Smooth muscle cell (in vitro differentiated cells): ENCODE measurements around the gene SCNN1B. TPM values are rescaled to one million over a fixed set of nuclear protein-coding genes. Genes with fewer than 3 reads are reported as not detected.

Source experiments
- DNase-seq: peaks from one replicate; lab custom pipeline; 2025; ENCODE audit not compliant: unreplicated experiment; lab: John Stamatoyannopoulos, UW
- H2AFZ ChIP-seq: fragments of 200-600 bp; sonication (generic); 2 replicates; pipeline ENCODE4 v1.6.0; 2016; ENCODE audit warnings: antibody characterized with exemption, low read depth, mild to moderate bottlenecking
- H3F3A ChIP-seq: fragments of 200-600 bp; sonication (generic); 2 replicates; pipeline ENCODE4 v1.6.0; 2017; ENCODE audit warnings: antibody characterized with exemption, low read depth
- H3K27ac ChIP-seq: fragments of 200-600 bp; sonication (generic); 2 replicates; pipeline ENCODE4 v1.5.1; 2016; ENCODE audit warnings: low read depth, mild to moderate bottlenecking
- H3K27me3 ChIP-seq: fragments of 200-600 bp; sonication (generic); 2 replicates; pipeline ENCODE4 v1.6.1; 2016; ENCODE audit warnings: low read depth, mild to moderate bottlenecking
- H3K36me3 ChIP-seq: fragments of 200-600 bp; sonication (generic); 2 replicates; pipeline ENCODE4 v1.5.1; 2016; ENCODE audit warnings: low read depth
- H3K4me1 ChIP-seq: fragments of 200-600 bp; sonication (generic); 2 replicates; pipeline ENCODE4 v1.5.1; 2016; ENCODE audit warnings: low read depth
- H3K4me2 ChIP-seq: fragments of 200-600 bp; sonication (generic); 2 replicates; pipeline ENCODE4 v1.6.0; 2016; ENCODE audit warnings: mild to moderate bottlenecking
- H3K4me3 ChIP-seq: fragments of 200-600 bp; sonication (generic); 2 replicates; pipeline ENCODE4 v1.5.1; 2016; ENCODE audit warnings: mild to moderate bottlenecking
- H3K79me2 ChIP-seq: fragments of 200-600 bp; sonication (generic); 2 replicates; pipeline ENCODE4 v1.6.0; 2016; ENCODE audit warnings: low read depth, mild to moderate bottlenecking
- H3K9ac ChIP-seq: fragments of 200-600 bp; sonication (generic); 2 replicates; pipeline ENCODE4 v1.6.0; 2016; ENCODE audit warnings: low read depth
- H3K9me3 ChIP-seq: fragments of 200-600 bp; sonication (generic); replicated peaks from 2 replicates; pipeline ENCODE4 v1.5.1; 2016; ENCODE audit warnings: low read depth
- H4K20me1 ChIP-seq: fragments of 200-600 bp; sonication (generic); 2 replicates; pipeline ENCODE4 v1.6.0; 2016; ENCODE audit warnings: low read depth
- WGBS: methylation state at CpG from one replicate; pipeline ENCODE4 v1.1.7; 2016; ENCODE audit warnings: low lambda C conversion rate; 5-methylcytosine and 5-hydroxymethylcytosine counted together
- polyA plus RNA-seq: library from polyadenylated mRNA; unstranded; fragments of >200 nt; fragmentation: Nextera tagmentation; extraction: Ambion mirVana; gene quantifications from 2 replicates; pipeline ENCODE4 v1.2.1, GENCODE V29; 2016
- total RNA-seq: library from RNA; depleted of rRNA; stranded (reverse); fragments of >200 nt; gene quantifications from 2 replicates; pipeline ENCODE4 v1.2.3, GENCODE V29; 2014
- TF ChIP-seq, protein P1 (sequence below): fragments of 200-600 bp; sonication (generic); IDR thresholded peaks from 2 replicates; pipeline ENCODE4 v1.5.1; 2017; ENCODE audit warnings: borderline replicate concordance, mild to moderate bottlenecking, antibody characterized with exemption; ENCODE audit not compliant: insufficient read depth, poor library complexity, severe bottlenecking

SCNN1B gene
- total and polyA plus RNA-seq, 2 experiments from 2014 or later, result not detected

DNA sequence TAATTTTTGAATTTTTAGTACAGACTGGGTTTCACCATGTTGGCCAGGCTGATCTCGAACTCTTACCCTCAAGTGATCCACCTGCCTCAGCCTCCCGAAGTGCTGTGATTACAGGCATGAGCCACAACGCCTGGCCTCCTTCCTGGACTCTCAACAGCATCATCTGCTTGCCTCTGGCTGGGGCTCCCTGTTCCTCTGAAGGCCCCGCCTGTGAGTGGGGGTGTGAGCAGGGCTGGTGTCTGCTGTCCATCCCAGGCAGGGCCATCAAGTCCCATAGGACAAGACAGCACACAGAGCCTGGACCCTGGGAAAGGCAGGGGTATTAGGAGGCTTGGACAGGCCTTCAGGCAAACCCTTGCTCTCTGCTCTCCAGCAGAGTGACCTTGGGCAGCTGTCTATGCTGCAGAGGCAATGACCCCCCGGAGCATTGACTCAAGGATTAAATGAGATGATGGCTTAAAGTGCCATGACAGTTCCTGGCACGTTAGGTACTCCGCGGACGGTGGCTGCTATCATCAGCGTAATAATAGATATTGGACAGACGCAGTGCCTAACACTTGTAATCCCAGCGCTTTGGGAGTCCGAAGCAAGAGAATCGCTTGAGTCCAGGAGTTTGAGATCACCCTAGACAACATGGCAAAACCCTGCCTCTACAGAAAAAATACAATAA is 19.2 kb downstream of the SCNN1B start:
- Histone ChIP-seq H3K4me3 (no peak overlapping the region), H3K9ac (no peak overlapping the region), H4K20me1 (no peaks in the 10 kb centered on the region), H3F3A (no peaks in the 10 kb centered on the region), H3K4me1 (no peaks in the 10 kb centered on the region), H3K9me3 (no peaks in the 10 kb centered on the region), H3K4me2 (no peak overlapping the region), H3K36me3 (no peaks in the 10 kb centered on the region), H3K27ac (no peak overlapping the region), H3K79me2 (no peaks in the 10 kb centered on the region), H3K27me3 (no peaks in the 10 kb centered on the region), H2AFZ (no peak overlapping the region)
- DNase-seq, result no peak
- TF ChIP-seq, protein P1, sequence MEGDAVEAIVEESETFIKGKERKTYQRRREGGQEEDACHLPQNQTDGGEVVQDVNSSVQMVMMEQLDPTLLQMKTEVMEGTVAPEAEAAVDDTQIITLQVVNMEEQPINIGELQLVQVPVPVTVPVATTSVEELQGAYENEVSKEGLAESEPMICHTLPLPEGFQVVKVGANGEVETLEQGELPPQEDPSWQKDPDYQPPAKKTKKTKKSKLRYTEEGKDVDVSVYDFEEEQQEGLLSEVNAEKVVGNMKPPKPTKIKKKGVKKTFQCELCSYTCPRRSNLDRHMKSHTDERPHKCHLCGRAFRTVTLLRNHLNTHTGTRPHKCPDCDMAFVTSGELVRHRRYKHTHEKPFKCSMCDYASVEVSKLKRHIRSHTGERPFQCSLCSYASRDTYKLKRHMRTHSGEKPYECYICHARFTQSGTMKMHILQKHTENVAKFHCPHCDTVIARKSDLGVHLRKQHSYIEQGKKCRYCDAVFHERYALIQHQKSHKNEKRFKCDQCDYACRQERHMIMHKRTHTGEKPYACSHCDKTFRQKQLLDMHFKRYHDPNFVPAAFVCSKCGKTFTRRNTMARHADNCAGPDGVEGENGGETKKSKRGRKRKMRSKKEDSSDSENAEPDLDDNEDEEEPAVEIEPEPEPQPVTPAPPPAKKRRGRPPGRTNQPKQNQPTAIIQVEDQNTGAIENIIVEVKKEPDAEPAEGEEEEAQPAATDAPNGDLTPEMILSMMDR, result no peak
- WGBS, result 92% methylated on average over 14 of the region's 14 CpGs

DNA sequence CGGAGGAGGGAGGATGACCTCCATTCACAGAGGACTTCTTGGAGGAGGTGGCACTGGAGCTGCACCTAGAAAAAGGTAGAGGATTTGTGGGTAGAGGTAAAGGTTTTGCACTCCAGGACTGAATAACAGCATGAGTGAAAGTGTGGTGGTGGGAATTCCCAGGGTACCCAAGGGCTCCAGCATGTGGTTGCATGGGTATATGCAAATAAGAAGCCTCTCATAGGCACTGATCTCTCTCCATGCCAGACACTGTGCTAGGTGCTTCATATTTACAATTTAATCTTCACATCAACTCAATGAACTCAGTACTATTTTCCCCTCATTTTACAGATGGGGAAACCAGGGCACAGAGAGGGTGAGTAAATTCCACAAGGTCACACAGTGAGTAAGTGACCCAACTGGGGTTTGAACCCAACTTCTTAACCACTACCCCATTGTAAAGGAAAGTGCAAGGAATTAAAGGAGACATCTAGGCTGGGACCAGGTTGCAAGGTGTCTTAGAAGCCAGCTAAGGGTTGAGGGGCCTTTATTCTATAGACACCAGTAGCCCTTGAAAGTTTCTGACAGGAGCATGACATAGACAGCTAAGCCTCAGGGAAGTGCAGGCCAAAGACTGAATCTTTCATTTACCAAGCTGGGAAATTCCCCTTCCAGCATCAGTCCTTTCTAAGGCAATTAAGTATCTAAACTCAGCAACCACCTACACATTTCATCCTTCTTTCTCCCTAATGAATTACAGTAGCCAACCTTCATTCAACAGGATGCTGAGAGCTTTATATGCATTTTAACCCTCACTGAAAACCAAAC is 21.3 kb downstream of the SCNN1B start:
- Histone ChIP-seq H3K9me3 (no peaks in the 10 kb centered on the region), H3K9ac (no peak overlapping the region), H3K4me3 (no peak overlapping the region), H3K27ac (no peak overlapping the region), H3K27me3 (no peaks in the 10 kb centered on the region), H3K79me2 (no peaks in the 10 kb centered on the region), H4K20me1 (no peaks in the 10 kb centered on the region), H3K4me1 (no peaks in the 10 kb centered on the region), H3F3A (no peaks in the 10 kb centered on the region), H3K36me3 (no peaks in the 10 kb centered on the region), H3K4me2 (no peak overlapping the region), H2AFZ (no peak overlapping the region)
- DNase-seq, result no peak
- WGBS, result 87% methylated on average over 1 of the region's 1 CpG
- TF ChIP-seq, protein P1, result no peak

DNA sequence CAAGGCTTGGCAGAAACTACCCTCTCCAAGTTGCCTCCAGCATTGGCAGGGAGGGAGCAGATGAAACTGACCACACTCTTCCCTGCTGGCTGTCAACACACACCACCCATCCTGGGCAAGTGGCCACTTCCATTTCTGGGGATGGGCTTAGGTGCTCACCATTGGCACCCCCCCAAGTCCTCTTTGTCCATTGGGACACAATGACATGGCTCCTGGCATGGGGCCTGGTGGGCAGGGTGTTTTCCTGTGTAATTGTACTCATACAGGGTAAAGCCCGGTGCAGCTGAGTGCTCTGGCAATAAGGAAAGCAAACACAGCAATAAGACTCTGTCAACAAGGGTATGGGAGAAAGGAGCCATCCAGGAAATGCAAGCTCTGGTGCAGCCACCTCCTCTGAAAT is 22.6 kb downstream of the SCNN1B start:
- Histone ChIP-seq H3K4me1 (no peaks in the 10 kb centered on the region), H3K4me2 (no peak overlapping the region), H4K20me1 (no peaks in the 10 kb centered on the region), H3K9me3 (no peaks in the 10 kb centered on the region), H3K79me2 (no peaks in the 10 kb centered on the region), H3F3A (no peaks in the 10 kb centered on the region), H3K4me3 (no peak overlapping the region), H3K27me3 (no peaks in the 10 kb centered on the region), H2AFZ (no peak overlapping the region), H3K27ac (no peak overlapping the region), H3K9ac (no peak overlapping the region), H3K36me3 (no peaks in the 10 kb centered on the region)
- TF ChIP-seq, protein P1, result no peak
- 88% methylated on average over 1 of the region's 1 CpG for WGBS
- no peak for DNase-seq
